Tibial nerve (tissue), 4 donors: ENCODE results near the gene GYPC. TPM values are rescaled to one million over a fixed set of nuclear protein-coding genes. Genes with fewer than 3 reads are reported as not detected.

Source experiments
- DNase-seq, 2 donors: peaks; one replicate each; pipeline ENCODE4 v3.0.0-alpha.2; 2019; ENCODE audit warnings: low spot score in 2 of 2
- H3K27ac ChIP-seq, 4 donors: fragments of 200-600 bp; sonication (generic) in 3 of 4; one replicate each; pipeline ENCODE4 v1.5.1; 2017 to 2019; ENCODE audit warnings: mild to moderate bottlenecking in 1 of 4
- H3K27me3 ChIP-seq, 2 donors: fragments of 200-600 bp; sonication (generic) in 1 of 2; one replicate each; pipeline versions ENCODE4 v1.5.1 to v1.6.0; 2017 to 2019
- H3K36me3 ChIP-seq, 3 donors: fragments of 200-600 bp; sonication (generic); one replicate each; pipeline ENCODE4 v1.5.1; 2018 to 2019
- H3K4me1 ChIP-seq, 4 donors: fragments of 200-600 bp; sonication (generic) in 3 of 4; one replicate each; pipeline ENCODE4 v1.5.1; 2017 to 2019
- H3K4me3 ChIP-seq, 4 donors: fragments of 200-600 bp; sonication (generic) in 3 of 4; one replicate each; pipeline ENCODE4 v1.5.1; 2017 to 2019; ENCODE audit warnings: mild to moderate bottlenecking in 1 of 4, moderate library complexity in 1 of 4
- H3K9me3 ChIP-seq, 4 donors: fragments of 200-600 bp; sonication (generic) in 3 of 4; one replicate each; pipeline ENCODE4 v1.5.1; 2017 to 2019
- EP300 ChIP-seq, 2 donors: sonication (generic); formaldehyde crosslinking; IDR thresholded peaks; one replicate each; pipeline ENCODE4 v1.6.1; 2017; ENCODE audit warnings: antibody characterized with exemption in 2 of 2, mild to moderate bottlenecking in 1 of 2
- POLR2A ChIP-seq, 2 donors: fragments of 450-650 bp; IDR thresholded peaks; one replicate each; pipeline ENCODE4 v1.6.1; 2017; ENCODE audit warnings: antibody characterized with exemption in 2 of 2, mild to moderate bottlenecking in 2 of 2, moderate library complexity in 2 of 2
- WGBS, 2 donors: methylation state at CpG; one replicate each; pipeline ENCODE4 v1.1.5; 2018; 5-methylcytosine and 5-hydroxymethylcytosine counted together
- total RNA-seq, 4 donors: library from RNA; depleted of rRNA; stranded (reverse); fragments of >200 nt; gene quantifications; one replicate each; pipeline ENCODE4 v1.1.0, GENCODE V29; 2016
- TF ChIP-seq, protein P1 (sequence below), 5 experiments: fragments of 200-600 bp in 3 of 5; fragments of 450-650 bp in 2 of 5; sonication (generic) in 3 of 5; IDR thresholded peaks; one replicate each; pipeline ENCODE4 v1.5.1; 2016 to 2019; ENCODE audit warnings: antibody characterized with exemption in 5 of 5, mild to moderate bottlenecking in 3 of 5, moderate library complexity in 2 of 5

The GYPC gene
- total RNA-seq, 4 donors from 2014 or later, result 50.4 to 87.6 (median 67.8) TPM

DNA sequence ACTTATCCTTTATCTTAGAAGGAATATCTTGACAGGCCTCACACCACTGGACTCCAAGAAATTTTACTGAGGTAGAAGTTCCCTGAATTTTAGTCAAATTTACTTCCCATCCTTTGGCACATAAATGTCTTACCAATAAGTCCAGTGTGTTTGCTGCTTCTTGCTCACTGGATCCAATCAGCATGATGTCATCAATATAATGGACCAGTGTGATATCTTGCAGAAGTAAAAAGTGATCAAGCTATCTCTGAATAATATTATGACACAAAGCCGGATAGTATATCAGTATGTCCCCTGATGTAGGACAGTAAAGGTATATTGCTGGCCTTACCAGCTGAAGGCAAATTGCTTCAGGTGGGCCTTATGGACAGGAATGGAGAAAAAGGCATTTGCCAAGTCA, 6.9 kb upstream of the GYPC start:
- H3K27me3 ChIP-seq, result no peaks in the 10 kb centered on the region
- WGBS, 2 donors, result 96% methylated on average over 1 of the region's 1 CpG
- TF ChIP-seq POLR2A (IDR thresholded peaks at IDR 0.05) (no peak), EP300 (IDR thresholded peaks at IDR 0.05) (no peak)
- TF ChIP-seq, protein P1, sequence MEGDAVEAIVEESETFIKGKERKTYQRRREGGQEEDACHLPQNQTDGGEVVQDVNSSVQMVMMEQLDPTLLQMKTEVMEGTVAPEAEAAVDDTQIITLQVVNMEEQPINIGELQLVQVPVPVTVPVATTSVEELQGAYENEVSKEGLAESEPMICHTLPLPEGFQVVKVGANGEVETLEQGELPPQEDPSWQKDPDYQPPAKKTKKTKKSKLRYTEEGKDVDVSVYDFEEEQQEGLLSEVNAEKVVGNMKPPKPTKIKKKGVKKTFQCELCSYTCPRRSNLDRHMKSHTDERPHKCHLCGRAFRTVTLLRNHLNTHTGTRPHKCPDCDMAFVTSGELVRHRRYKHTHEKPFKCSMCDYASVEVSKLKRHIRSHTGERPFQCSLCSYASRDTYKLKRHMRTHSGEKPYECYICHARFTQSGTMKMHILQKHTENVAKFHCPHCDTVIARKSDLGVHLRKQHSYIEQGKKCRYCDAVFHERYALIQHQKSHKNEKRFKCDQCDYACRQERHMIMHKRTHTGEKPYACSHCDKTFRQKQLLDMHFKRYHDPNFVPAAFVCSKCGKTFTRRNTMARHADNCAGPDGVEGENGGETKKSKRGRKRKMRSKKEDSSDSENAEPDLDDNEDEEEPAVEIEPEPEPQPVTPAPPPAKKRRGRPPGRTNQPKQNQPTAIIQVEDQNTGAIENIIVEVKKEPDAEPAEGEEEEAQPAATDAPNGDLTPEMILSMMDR (IDR thresholded peaks at IDR 0.05), result no peak
- DNase-seq, result peak in 1 of 2 donors; percentile 1
- no peaks in the 10 kb centered on the region for H3K9me3 ChIP-seq
- no peaks in the 10 kb centered on the region for H3K36me3 ChIP-seq
- no peak overlapping the region for H3K27ac ChIP-seq
- no peaks in the 10 kb centered on the region for H3K4me1 ChIP-seq
- H3K4me3 ChIP-seq, result no peak overlapping the region

DNA sequence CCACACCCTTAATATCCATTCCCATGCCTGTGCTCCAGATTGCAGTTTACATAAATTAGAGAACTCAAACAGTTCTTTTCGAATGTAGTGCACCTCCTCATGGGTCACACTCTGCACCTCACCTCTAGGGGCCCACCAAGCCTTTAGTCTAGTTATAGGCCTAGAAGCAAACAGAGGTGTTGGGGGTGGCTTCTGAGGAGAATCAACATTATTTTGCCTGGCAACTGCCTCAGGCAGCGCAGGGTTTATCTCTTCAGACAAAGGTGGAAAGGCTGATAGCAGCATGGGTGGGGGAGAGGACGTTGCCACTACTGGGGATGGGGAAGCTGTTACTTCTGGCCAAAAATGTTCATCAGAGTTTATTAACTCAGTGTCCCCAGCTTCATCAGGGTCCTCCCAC, 5.0 kb upstream of the GYPC start:
- H3K4me1 ChIP-seq, result peaks cover 0 to 12% (median 5%) of the 10 kb centered on the region in 4 donors
- no peaks in the 10 kb centered on the region for H3K36me3 ChIP-seq
- H3K27ac ChIP-seq, result no peak overlapping the region
- H3K4me3 ChIP-seq, result no peak overlapping the region
- TF ChIP-seq POLR2A (IDR thresholded peaks at IDR 0.05), result no peak
- no peak for TF ChIP-seq EP300 (IDR thresholded peaks at IDR 0.05)
- TF ChIP-seq, protein P1 (IDR thresholded peaks at IDR 0.05), result no peak
- H3K27me3 ChIP-seq, result peaks cover 0 to under 1% of the 10 kb centered on the region in 2 donors
- 82 to 90% methylated on average over 2 to 3 of the region's 3 CpGs for WGBS, 2 donors
- no peak for DNase-seq
- no peaks in the 10 kb centered on the region for H3K9me3 ChIP-seq

DNA sequence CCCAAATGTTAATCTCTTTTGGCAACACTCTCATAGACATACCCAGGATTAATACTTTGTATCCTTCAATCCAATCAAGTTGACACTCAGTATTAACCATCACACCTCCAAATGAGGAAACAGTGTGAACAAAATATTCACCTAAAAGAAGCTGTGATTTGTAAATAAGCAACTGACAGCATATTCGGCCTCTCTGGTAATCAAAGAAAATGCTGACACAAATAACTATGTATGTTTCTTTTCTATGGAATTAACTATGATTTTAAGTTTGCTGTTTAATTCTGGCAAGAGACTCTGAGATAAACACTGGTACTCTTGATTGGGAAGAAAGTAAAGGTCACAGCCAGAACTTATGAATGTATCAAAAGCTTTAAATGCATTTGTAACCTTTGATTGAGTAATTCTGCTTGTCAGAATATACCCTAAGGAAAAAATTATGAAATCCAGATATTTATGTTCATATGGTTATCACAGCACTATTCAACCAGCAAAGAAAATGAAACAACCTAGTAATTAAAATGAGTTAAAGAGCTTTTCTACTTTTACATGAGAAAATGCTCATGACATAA, 3.6 kb upstream of the GYPC start:
- no peaks in the 10 kb centered on the region for H3K36me3 ChIP-seq
- peaks cover 0 to 22% (median 5%) of the 10 kb centered on the region in 4 donors for H3K4me1 ChIP-seq
- TF ChIP-seq POLR2A (IDR thresholded peaks at IDR 0.05), result no peak
- no peak for TF ChIP-seq EP300 (IDR thresholded peaks at IDR 0.05)
- H3K9me3 ChIP-seq, result no peaks in the 10 kb centered on the region
- 56 to 59% methylated on average over 1 of the region's 1 CpG for WGBS, 2 donors
- DNase-seq, result no peak
- H3K4me3 ChIP-seq, result no peak overlapping the region
- H3K27ac ChIP-seq, result no peak overlapping the region
- peaks cover 0 to 3% of the 10 kb centered on the region in 2 donors for H3K27me3 ChIP-seq

GRCh38 chr2:126653109-126653508, 2.8 kb upstream of the GYPC start:
- TF ChIP-seq, protein P1 (IDR thresholded peaks at IDR 0.05), result no peak
- no peak for TF ChIP-seq POLR2A (IDR thresholded peaks at IDR 0.05)
- no peak for TF ChIP-seq EP300 (IDR thresholded peaks at IDR 0.05)
- Histone ChIP-seq H3K4me3 (no peak overlapping the region), H3K9me3 (no peaks in the 10 kb centered on the region), H3K36me3 (no peaks in the 10 kb centered on the region), H3K27ac (no peak overlapping the region), H3K27me3 (peaks cover 0 to 3% of the 10 kb centered on the region in 2 donors), H3K4me1 (peaks cover 0 to 29% (median 7%) of the 10 kb centered on the region in 4 donors)
- WGBS, 2 donors, result 91 to 95% methylated on average over 4 of the region's 4 CpGs
- DNase-seq, result no peak

GRCh38 chr2:126653761-126654160, 2.2 kb upstream of the GYPC start:
- TF ChIP-seq POLR2A (IDR thresholded peaks at IDR 0.05) (no peak), EP300 (IDR thresholded peaks at IDR 0.05) (no peak)
- TF ChIP-seq, protein P1 (IDR thresholded peaks at IDR 0.05), result no peak

More at GRCh38 chr2:126653761-126654160, 2.2 kb upstream of the GYPC start:
- Histone ChIP-seq H3K27ac (no peak overlapping the region), H3K36me3 (no peaks in the 10 kb centered on the region), H3K4me1 (peaks cover 0 to 36% (median 12%) of the 10 kb centered on the region in 4 donors), H3K4me3 (no peak overlapping the region), H3K9me3 (no peaks in the 10 kb centered on the region), H3K27me3 (peaks cover 0 to 3% of the 10 kb centered on the region in 2 donors)
- DNase-seq, result no peak
- 94 to 95% methylated on average over 4 of the region's 4 CpGs for WGBS, 2 donors
